Left ventricle myocardium inferior (tissue), 1 donor: Measurements from ENCODE around the gene IL1RAPL1. TPM values are rescaled to one million over a fixed set of nuclear protein-coding genes. Genes with fewer than 3 reads are reported as not detected.

Source experiments
- DNase-seq: peaks from one replicate; pipeline ENCODE4 v3.0.0-alpha.2; 2020
- H3K27ac ChIP-seq: fragments of 200-600 bp; replicated peaks from 2 replicates; pipeline ENCODE4 v1.8.0; 2021
- H3K27me3 ChIP-seq: fragments of 200-600 bp; 2 replicates; pipeline ENCODE4 v1.8.0; 2021; ENCODE audit warnings: low read depth
- H3K36me3 ChIP-seq: fragments of 200-600 bp; 2 replicates; pipeline ENCODE4 v1.8.0; 2021
- H3K4me1 ChIP-seq: fragments of 200-600 bp; 2 replicates; pipeline ENCODE4 v1.8.0; 2021
- H3K4me3 ChIP-seq: fragments of 200-600 bp; 2 replicates; pipeline ENCODE4 v1.8.0; 2021; ENCODE audit warnings: mild to moderate bottlenecking, moderate library complexity
- H3K9me3 ChIP-seq: fragments of 200-600 bp; replicated peaks from 2 replicates; pipeline ENCODE4 v1.8.0; 2021
- intact Hi-C: fragments of 100-400 bp; cut with micrococcal nuclease; formaldehyde crosslinking; loops from one replicate; pipeline ENCODE4 v1.11.0; 2022
- total RNA-seq: library from RNA; stranded (reverse); fragmentation: NEBNext Ultra II Directional; extraction: Animal tissue kit (Norgen Biotek cat#: 25700); gene quantifications from one replicate; pipeline ENCODE4 v1.2.1, GENCODE V29; 2021
- TF ChIP-seq, protein P1 (sequence below): fragments of 200-600 bp; IDR thresholded peaks from 2 replicates; pipeline ENCODE4 v1.8.0; 2021; ENCODE audit warnings: antibody characterized with exemption, mild to moderate bottlenecking, borderline replicate concordance
- donor health status: DM: no; HTN: yes; CAD: no; lungs with severe emphysema.

Gene IL1RAPL1
- total RNA-seq, 1 donor from 2014 or later: 1.9 TPM

DNA sequence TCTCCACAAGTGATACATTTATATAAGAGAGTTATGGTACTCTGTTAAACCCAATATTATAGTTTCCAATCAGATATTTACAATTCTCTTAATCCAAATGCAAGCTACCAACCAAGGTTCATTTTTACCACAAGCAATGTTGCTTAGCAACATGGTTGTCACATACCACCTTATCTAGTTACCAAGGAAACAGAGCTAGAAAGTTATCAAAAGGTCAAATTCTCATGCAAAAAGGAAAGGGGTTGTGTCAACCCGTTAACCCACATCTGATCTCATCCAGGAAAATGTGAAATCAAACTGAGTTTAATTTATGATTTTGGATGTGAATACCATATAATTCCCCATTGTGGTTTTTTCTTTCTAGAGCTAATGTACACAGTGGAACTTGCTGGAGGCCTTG lies 1354.0 kb downstream of the IL1RAPL1 start:
- H3K36me3 ChIP-seq: no peaks in the 10 kb centered on the region
- intact Hi-C loops: no loop called here
- no peaks in the 10 kb centered on the region for H3K9me3 ChIP-seq
- TF ChIP-seq, protein P1, sequence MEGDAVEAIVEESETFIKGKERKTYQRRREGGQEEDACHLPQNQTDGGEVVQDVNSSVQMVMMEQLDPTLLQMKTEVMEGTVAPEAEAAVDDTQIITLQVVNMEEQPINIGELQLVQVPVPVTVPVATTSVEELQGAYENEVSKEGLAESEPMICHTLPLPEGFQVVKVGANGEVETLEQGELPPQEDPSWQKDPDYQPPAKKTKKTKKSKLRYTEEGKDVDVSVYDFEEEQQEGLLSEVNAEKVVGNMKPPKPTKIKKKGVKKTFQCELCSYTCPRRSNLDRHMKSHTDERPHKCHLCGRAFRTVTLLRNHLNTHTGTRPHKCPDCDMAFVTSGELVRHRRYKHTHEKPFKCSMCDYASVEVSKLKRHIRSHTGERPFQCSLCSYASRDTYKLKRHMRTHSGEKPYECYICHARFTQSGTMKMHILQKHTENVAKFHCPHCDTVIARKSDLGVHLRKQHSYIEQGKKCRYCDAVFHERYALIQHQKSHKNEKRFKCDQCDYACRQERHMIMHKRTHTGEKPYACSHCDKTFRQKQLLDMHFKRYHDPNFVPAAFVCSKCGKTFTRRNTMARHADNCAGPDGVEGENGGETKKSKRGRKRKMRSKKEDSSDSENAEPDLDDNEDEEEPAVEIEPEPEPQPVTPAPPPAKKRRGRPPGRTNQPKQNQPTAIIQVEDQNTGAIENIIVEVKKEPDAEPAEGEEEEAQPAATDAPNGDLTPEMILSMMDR: no peak
- no peak overlapping the region for H3K27ac ChIP-seq
- no peak for DNase-seq
- H3K4me1 ChIP-seq: peaks cover 8% of the 10 kb centered on the region
- no peaks in the 10 kb centered on the region for H3K27me3 ChIP-seq
- no peak overlapping the region for H3K4me3 ChIP-seq

DNA sequence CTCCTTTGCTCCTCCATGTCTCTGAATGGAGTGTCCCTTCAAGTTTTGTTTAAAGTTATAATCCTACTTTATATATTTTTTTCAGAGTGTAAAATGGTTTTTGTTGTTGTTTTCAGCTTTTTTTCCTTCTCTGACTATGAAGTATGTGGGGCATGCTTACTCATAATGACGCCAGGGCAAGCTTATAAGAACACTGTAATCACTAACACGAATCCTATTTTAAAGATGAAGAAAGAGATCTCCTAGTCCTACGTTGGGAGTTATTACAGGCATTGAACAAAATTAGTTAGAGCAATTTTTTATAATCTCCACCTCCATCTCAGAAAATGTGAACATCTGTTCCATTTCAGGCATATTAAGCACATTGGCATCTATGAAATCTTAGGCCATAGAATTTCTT lies 1360.0 kb downstream of the IL1RAPL1 start:
- DNase-seq: no peak
- TF ChIP-seq, protein P1: no peak
- no peaks in the 10 kb centered on the region for H3K36me3 ChIP-seq
- no peaks in the 10 kb centered on the region for H3K4me1 ChIP-seq
- intact Hi-C loops: no loop called here
- no peak overlapping the region for H3K27ac ChIP-seq
- H3K9me3 ChIP-seq: no peaks in the 10 kb centered on the region
- no peak overlapping the region for H3K4me3 ChIP-seq
- no peaks in the 10 kb centered on the region for H3K27me3 ChIP-seq

DNA sequence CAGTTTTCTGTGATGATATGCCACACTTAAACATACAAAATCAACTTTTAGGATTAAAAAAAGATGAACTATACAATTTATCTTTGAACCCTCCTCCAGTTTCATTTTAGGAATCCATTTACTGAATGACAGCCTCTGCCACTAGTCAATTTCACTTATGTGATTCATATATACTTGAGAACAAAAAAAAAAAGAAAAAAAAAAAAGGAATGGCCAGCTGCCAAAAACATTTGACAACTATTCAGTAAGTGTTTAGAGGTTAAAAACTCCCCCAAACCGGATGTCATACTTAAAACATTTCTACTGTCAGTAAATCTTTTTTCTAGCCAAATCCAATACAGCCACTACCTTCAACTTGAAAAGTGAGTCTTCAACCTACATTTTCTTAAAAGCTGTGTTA lies 1361.4 kb downstream of the IL1RAPL1 start:
- no peak for DNase-seq
- intact Hi-C loops: no loop called here

DNA sequence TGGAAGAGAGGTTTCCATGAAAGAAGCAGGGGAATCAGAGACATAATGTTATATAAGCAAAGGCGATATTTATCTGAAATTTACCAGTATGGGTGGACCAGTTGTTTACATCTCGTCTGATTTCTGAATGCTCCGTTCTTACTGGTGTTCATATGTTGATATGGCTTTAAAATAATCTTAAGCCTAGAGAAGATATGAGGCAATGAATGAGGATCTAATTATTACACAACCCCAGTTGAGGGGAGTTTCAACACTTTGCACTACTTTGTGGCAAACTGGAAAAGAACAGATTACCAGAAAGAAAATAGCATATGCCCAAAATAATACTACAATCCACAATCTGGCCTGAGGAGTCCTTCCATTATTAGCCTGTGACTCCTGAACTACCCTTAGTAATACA lies 1364.8 kb downstream of the IL1RAPL1 start:
- H3K36me3 ChIP-seq: no peaks in the 10 kb centered on the region
- no peak overlapping the region for H3K4me3 ChIP-seq
- TF ChIP-seq, protein P1: no peak
- no peaks in the 10 kb centered on the region for H3K9me3 ChIP-seq
- no peaks in the 10 kb centered on the region for H3K4me1 ChIP-seq
- H3K27ac ChIP-seq: no peak overlapping the region
- intact Hi-C loops: no loop called here
- no peaks in the 10 kb centered on the region for H3K27me3 ChIP-seq
- DNase-seq: no peak

More for the DNA sequence above, 1361.4 kb downstream of the IL1RAPL1 start:
- TF ChIP-seq, protein P1: no peak
- Histone ChIP-seq H3K4me1 (no peaks in the 10 kb centered on the region), H3K27me3 (no peaks in the 10 kb centered on the region), H3K9me3 (no peaks in the 10 kb centered on the region), H3K36me3 (no peaks in the 10 kb centered on the region), H3K4me3 (no peak overlapping the region), H3K27ac (no peak overlapping the region)

DNA sequence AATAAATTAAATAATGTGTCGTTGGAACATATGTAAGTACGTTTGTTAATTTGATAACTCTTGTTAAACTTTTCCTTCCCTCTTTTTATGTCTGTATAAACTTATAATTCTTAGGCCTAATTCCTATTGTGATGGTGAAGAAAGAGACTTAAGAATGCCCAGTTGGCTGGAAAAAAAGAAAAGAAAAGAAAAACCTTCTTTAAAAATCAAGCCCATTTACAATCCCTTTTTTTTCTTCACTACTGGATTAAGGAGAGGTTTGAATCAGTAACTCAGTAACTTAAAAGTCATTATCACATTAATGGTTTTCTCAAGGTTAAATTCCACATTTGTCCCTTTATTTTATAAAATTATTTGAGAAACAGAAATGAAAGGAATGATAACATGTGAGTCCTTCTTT lies 1374.8 kb downstream of the IL1RAPL1 start:
- no peaks in the 10 kb centered on the region for H3K36me3 ChIP-seq
- no peak overlapping the region for H3K27ac ChIP-seq
- intact Hi-C loops: no loop called here
- no peaks in the 10 kb centered on the region for H3K27me3 ChIP-seq
- H3K9me3 ChIP-seq: no peaks in the 10 kb centered on the region
- no peak for DNase-seq
- no peak overlapping the region for H3K4me3 ChIP-seq
- no peaks in the 10 kb centered on the region for H3K4me1 ChIP-seq
- TF ChIP-seq, protein P1: no peak

DNA sequence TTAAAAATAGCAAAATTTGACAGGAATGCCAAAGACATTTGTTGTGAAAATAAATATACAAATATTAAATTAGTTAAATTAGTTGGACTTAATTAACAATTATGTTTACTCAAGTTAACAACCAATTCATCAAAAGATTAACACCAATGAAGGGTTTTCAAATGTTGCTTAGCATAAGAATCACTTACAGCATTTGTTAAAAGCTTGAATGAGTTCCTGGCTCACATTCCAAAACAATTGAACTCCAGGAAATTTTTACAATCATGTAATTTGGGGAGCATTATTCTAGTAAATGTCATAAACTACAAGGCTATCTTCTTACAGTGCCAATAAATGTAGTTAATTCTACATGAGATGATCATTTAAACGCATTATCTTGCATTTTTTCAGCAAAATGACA lies 1378.4 kb downstream of the IL1RAPL1 start:
- no peak for DNase-seq

More for the DNA sequence above, 1378.4 kb downstream of the IL1RAPL1 start:
- H3K9me3 ChIP-seq: no peaks in the 10 kb centered on the region
- H3K36me3 ChIP-seq: no peaks in the 10 kb centered on the region
- H3K4me3 ChIP-seq: no peak overlapping the region
- intact Hi-C loops: no loop called here
- no peaks in the 10 kb centered on the region for H3K27me3 ChIP-seq
- TF ChIP-seq, protein P1: no peak
- H3K27ac ChIP-seq: no peak overlapping the region
- H3K4me1 ChIP-seq: no peaks in the 10 kb centered on the region
